Thoracic aorta (tissue), 2 donors: ENCODE measurements around the gene BAG5. TPM values are rescaled to one million over a fixed set of nuclear protein-coding genes. Genes with fewer than 3 reads are reported as not detected.

Experiments used
- ATAC-seq: fragments of 150-250 bp; one replicate; pipeline ENCODE4 v1.8.0; 2017; ENCODE audit warnings: low read depth; ENCODE audit not compliant: insufficient number of reproducible peaks, low FRiP score
- DNase-seq: peaks from one replicate; pipeline ENCODE4 v3.0.0-alpha.2; 2020; ENCODE audit warnings: low spot score
- H3K27ac ChIP-seq, 2 donors: fragments of 200-600 bp; sonication (generic); 1 replicate in 1 of 2; 2 replicates in 1 of 2; pipeline ENCODE4 v1.5.1; 2016; ENCODE audit warnings: mild to moderate bottlenecking in 2 of 2, moderate library complexity in 2 of 2
- H3K27me3 ChIP-seq: fragments of 200-600 bp; sonication (generic); replicated peaks from 2 replicates; pipeline ENCODE4 v1.6.0; 2016; ENCODE audit warnings: mild to moderate bottlenecking; ENCODE audit not compliant: insufficient read depth
- H3K36me3 ChIP-seq: fragments of 200-600 bp; sonication (generic); one replicate; pipeline ENCODE4 v1.5.1; 2016
- H3K4me1 ChIP-seq, 2 donors: fragments of 200-600 bp; sonication (generic); 1 replicate in 1 of 2; 2 replicates in 1 of 2; pipeline versions ENCODE4 v1.5.1 to v1.6.0; 2016; ENCODE audit warnings: low read depth in 2 of 2, mild to moderate bottlenecking in 1 of 2; ENCODE audit not compliant: control insufficient read depth in 1 of 2
- H3K4me3 ChIP-seq: fragments of 200-600 bp; sonication (generic); 2 replicates; pipeline ENCODE4 v1.5.1; 2016; ENCODE audit warnings: mild to moderate bottlenecking
- H3K9me3 ChIP-seq: fragments of 200-600 bp; sonication (generic); 2 replicates; pipeline ENCODE4 v1.5.1; 2016
- CTCF ChIP-seq: fragments of 200-600 bp; sonication (generic); IDR thresholded peaks from one replicate; pipeline ENCODE4 v1.5.1; 2019; ENCODE audit warnings: antibody characterized with exemption
- total RNA-seq, 2 donors: library from RNA; depleted of rRNA; stranded (reverse); fragments of >200 nt; gene quantifications; one replicate each; pipeline versions ENCODE4 v1.1.0 to v1.2.3, GENCODE V29; 2016

The BAG5 gene
- total RNA-seq, 2 donors from 2014 or later, result 21.0 to 34.9 TPM

DNA sequence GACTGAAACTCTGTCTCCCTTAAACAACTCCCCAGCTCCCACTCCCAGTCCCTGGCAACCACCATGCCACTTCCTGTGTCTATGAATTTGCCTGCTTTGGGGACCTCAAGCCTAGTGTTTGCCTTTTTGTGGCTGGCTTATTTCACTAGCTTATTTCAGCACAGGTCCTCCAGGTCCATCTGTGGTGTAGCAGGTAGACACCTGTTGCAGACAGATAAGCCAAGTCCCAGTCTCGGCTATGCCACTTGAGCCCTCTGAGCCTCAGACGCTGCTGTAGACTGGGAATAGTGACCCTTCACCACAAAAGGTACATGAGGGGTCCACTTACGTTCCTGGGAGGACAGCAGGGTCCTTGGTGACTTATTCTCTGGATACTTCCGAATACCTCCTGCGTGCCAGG is 42.2 kb upstream of the BAG5 start:
- no peak for TF ChIP-seq CTCF
- H3K4me1 ChIP-seq, result peaks cover 9 to 12% of the 10 kb centered on the region in 2 donors
- H3K27ac ChIP-seq, result no peak overlapping the region
- H3K9me3 ChIP-seq, result no peaks in the 10 kb centered on the region
- H3K4me3 ChIP-seq, result no peak overlapping the region
- no peaks in the 10 kb centered on the region for H3K27me3 ChIP-seq
- H3K36me3 ChIP-seq, result no peaks in the 10 kb centered on the region
- ATAC-seq (no peak), DNase-seq (no peak)

DNA sequence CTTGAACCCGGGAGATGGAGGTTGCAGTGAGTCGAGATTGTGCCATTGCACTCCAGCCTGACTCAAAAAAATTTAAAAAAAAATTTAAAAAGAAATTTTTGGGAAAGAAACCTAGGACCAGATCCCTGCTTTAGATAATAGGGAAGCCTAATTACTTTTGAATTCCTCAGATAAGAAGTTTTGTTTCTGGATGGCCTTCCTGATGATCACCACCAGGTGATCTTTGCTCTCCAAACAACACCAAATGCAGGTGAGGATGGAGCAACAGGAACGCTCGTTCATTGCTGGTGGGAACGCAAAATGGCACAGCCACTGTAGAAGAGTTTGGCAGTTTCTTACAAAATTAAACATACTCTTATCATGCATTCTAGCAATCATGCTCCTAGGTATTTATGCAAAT is 38.0 kb upstream of the BAG5 start:
- Histone ChIP-seq H3K27me3 (no peaks in the 10 kb centered on the region), H3K4me3 (no peak overlapping the region), H3K36me3 (no peaks in the 10 kb centered on the region), H3K27ac (no peak overlapping the region), H3K4me1 (no peaks in the 10 kb centered on the region), H3K9me3 (no peaks in the 10 kb centered on the region)
- DNase-seq (no peak), ATAC-seq (no peak)
- no peak for TF ChIP-seq CTCF

DNA sequence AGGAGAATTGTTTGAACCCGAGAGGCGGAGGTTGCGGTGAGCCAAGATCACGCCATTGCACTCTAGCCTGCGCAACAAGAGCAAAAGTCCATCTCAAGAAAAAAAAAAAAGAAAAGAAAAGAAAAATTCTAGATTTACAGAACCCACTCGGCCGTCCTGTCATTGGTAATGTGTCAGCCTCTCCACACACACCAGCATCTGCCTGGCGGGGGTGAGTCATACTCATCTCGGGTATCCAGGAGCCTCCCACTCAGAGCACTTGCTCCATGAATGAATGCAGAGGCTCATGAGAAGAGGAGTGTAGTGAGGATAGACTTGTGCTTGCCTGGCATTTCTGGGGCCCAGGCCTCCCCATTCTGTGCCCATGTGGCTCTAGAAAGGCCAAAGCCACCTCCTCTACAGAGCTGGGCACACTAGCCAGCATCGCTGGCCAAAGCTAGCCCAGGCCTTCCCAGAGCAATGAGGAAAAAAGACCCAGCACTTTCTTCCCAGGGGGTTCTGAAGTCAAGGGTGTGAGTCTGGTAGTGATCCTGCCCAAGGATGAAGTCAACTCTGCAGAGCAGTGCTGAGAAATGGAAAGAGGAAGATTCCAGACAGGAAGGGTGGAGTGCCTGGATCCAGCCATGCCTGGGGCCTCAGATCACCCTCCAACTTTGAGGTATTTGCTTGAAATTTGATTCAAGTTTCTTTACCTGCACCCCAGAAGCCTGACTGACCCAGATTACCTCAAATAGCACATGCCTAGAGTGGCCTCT is 35.3 kb upstream of the BAG5 start:
- no peak for TF ChIP-seq CTCF
- Histone ChIP-seq H3K36me3 (no peaks in the 10 kb centered on the region), H3K4me3 (no peak overlapping the region), H3K4me1 (no peaks in the 10 kb centered on the region), H3K27ac (no peak overlapping the region), H3K9me3 (no peaks in the 10 kb centered on the region), H3K27me3 (no peaks in the 10 kb centered on the region)
- DNase-seq, result no peak
- ATAC-seq, result no peak

GRCh38 chr14:103594265-103594664 is 31.8 kb upstream of the BAG5 start:
- H3K4me1 ChIP-seq, result no peaks in the 10 kb centered on the region
- no peak for ATAC-seq
- TF ChIP-seq CTCF, result no peak
- H3K9me3 ChIP-seq, result no peaks in the 10 kb centered on the region
- H3K36me3 ChIP-seq, result peaks cover 6% of the 10 kb centered on the region
- H3K27ac ChIP-seq, result no peak overlapping the region
- H3K4me3 ChIP-seq, result no peak overlapping the region
- H3K27me3 ChIP-seq, result no peaks in the 10 kb centered on the region
- DNase-seq, result no peak

- Histone ChIP-seq H3K9me3 (no peaks in the 10 kb centered on the region), H3K4me3 (no peak overlapping the region), H3K4me1 (no peaks in the 10 kb centered on the region), H3K27ac (no peak overlapping the region), H3K27me3 (no peaks in the 10 kb centered on the region), H3K36me3 (peaks cover 7% of the 10 kb centered on the region)
- TF ChIP-seq CTCF, result no peak
- no peak for DNase-seq
- no peak for ATAC-seq
Observed at GRCh38 chr14:103593577-103593976, 31.1 kb upstream of the BAG5 start.
